Measurements from ENCODE around the gene POLA1. TPM values are rescaled to one million over a fixed set of nuclear protein-coding genes. Genes with fewer than 3 reads are reported as not detected.

POLA1 gene
- total and polyA plus RNA-seq, 2 donors, result 3.5 to 21.1 TPM

DNA sequence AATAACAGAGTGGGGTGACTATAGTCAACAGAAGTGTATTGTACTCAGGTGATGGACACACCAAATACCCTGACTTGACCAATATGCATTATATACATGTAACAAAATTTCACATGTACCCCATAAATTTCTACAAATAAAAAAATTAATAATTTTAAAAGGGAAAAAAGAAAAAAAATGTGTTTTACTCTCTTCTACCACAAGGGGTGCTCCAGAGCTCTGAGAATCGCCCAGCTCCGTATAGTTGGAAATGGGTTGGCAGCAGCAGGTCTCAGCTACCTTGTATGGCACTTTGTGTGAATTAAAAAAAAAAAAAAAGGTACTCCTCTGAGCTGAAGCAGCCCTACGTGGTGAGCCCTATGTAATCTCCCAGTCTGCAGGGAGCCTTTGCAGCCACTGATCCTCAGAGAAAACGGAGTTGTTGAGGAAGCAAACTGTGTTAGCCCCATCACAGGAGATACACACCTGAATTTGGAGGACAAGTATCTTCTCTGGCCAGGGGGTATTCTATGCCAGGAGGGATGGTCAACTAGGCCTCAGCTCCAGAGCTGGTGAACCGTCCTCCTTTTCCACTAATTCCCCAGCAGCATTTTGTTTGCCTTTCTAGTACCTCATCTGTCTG lies 17.2 kb upstream of the POLA1 start:
- Histone ChIP-seq H3K9me3 (ENCODE audit: control insufficient read depth in 2 of 2, insufficient read depth in 1 of 2, low read length in 1 of 2) (no peaks in the 10 kb centered on the region), H3K27ac (ENCODE audit: low read depth in 1 of 2, low read length in 1 of 2) (no peak overlapping the region), H3K27me3 (ENCODE audit: control insufficient read depth in 2 of 2, insufficient read depth in 1 of 2, low read length in 1 of 2) (no peaks in the 10 kb centered on the region), H3K4me3 (ENCODE audit: low read length in 2 of 2) (no peak overlapping the region), H3K4me1 (ENCODE audit: control insufficient read depth in 2 of 2, insufficient read depth in 2 of 2, low read length in 2 of 2) (no peaks in the 10 kb centered on the region), H3K36me3 (ENCODE audit: control insufficient read depth in 2 of 2, insufficient read depth in 2 of 2, low read length in 1 of 2) (no peaks in the 10 kb centered on the region)
- DNase-seq (ENCODE audit: low read depth in 6 of 9, low spot score in 9 of 9), result peak in 2 of 9 donors; percentile 13 to 14
- 44% methylated on average over 5 of the region's 5 CpGs for WGBS

GRCh38 chrX:24682739-24683432 lies 10.8 kb upstream of the POLA1 start:
- no peaks in the 10 kb centered on the region for H3K9me3 ChIP-seq (ENCODE audit: control insufficient read depth in 2 of 2, insufficient read depth in 1 of 2, low read length in 1 of 2)
- H3K4me3 ChIP-seq (ENCODE audit: low read length in 2 of 2), result no peak overlapping the region
- H3K4me1 ChIP-seq (ENCODE audit: control insufficient read depth in 2 of 2, insufficient read depth in 2 of 2, low read length in 2 of 2), result no peaks in the 10 kb centered on the region
- WGBS, result 97% methylated on average over 7 of the region's 7 CpGs
- DNase-seq (ENCODE audit: low read depth in 6 of 9, low spot score in 9 of 9), result no peak
- H3K36me3 ChIP-seq (ENCODE audit: control insufficient read depth in 2 of 2, insufficient read depth in 2 of 2, low read length in 1 of 2), result no peaks in the 10 kb centered on the region
- no peak overlapping the region for H3K27ac ChIP-seq (ENCODE audit: low read depth in 1 of 2, low read length in 1 of 2)
- no peaks in the 10 kb centered on the region for H3K27me3 ChIP-seq (ENCODE audit: control insufficient read depth in 2 of 2, insufficient read depth in 1 of 2, low read length in 1 of 2)

DNA sequence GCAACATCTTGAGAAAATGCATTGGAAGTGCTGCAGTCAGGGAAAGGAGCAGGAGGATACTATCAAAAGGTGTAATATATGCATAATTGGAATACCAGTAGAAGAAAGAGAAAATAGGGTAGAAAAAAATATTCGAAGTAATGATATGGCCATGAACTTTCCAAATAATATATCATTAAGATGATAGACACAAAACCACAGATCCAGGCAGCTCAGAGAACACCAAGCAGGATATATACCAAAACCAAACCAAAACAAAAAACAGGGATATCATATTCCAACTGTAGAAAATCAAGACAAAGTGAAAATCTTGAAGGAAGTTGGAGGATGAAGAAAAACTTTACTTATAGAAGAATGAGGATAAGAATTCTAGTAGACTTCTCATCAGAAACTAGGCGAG lies 9.7 kb upstream of the POLA1 start:
- Histone ChIP-seq H3K27ac (ENCODE audit: low read depth in 1 of 2, low read length in 1 of 2) (no peak overlapping the region), H3K4me3 (ENCODE audit: low read length in 2 of 2) (no peak overlapping the region), H3K4me1 (ENCODE audit: control insufficient read depth in 2 of 2, insufficient read depth in 2 of 2, low read length in 2 of 2) (no peaks in the 10 kb centered on the region), H3K36me3 (ENCODE audit: control insufficient read depth in 2 of 2, insufficient read depth in 2 of 2, low read length in 1 of 2) (no peaks in the 10 kb centered on the region), H3K9me3 (ENCODE audit: control insufficient read depth in 2 of 2, insufficient read depth in 1 of 2, low read length in 1 of 2) (no peaks in the 10 kb centered on the region), H3K27me3 (ENCODE audit: control insufficient read depth in 2 of 2, insufficient read depth in 1 of 2, low read length in 1 of 2) (no peaks in the 10 kb centered on the region)
- no peak for DNase-seq (ENCODE audit: low read depth in 6 of 9, low spot score in 9 of 9)
- 95% methylated on average over 2 of the region's 2 CpGs for WGBS

DNA sequence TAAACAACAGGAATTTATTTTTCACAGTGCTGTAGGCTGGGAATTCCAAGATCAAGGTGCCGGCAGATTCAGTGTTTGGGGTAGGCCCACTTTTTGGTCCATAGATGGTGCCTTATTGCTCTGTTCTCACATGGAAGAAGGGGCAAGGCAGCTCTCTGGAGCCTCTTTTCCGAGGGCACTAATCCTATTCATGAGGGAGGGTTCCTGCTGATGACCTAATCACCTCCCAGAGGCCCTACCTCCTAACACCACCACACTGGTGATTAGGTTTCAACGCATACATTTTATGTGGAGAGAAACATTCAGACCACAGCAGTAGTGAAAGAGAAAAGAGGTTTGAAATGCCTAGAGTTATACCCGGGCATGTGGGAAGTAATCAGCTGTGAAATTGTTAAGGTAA lies 1.4 kb upstream of the POLA1 start:
- Histone ChIP-seq H3K27me3 (ENCODE audit: control insufficient read depth in 2 of 2, insufficient read depth in 1 of 2, low read length in 1 of 2) (no peaks in the 10 kb centered on the region), H3K4me1 (ENCODE audit: control insufficient read depth in 2 of 2, insufficient read depth in 2 of 2, low read length in 2 of 2) (peaks cover 0 to 3% of the 10 kb centered on the region in 2 donors), H3K9me3 (ENCODE audit: control insufficient read depth in 2 of 2, insufficient read depth in 1 of 2, low read length in 1 of 2) (no peaks in the 10 kb centered on the region), H3K36me3 (ENCODE audit: control insufficient read depth in 2 of 2, insufficient read depth in 2 of 2, low read length in 1 of 2) (no peaks in the 10 kb centered on the region), H3K27ac (ENCODE audit: low read depth in 1 of 2, low read length in 1 of 2) (no peak overlapping the region), H3K4me3 (ENCODE audit: low read length in 2 of 2) (no peak overlapping the region)
- DNase-seq (ENCODE audit: low read depth in 6 of 9, low spot score in 9 of 9), result no peak
- WGBS, result 96% methylated on average over 4 of the region's 4 CpGs

DNA sequence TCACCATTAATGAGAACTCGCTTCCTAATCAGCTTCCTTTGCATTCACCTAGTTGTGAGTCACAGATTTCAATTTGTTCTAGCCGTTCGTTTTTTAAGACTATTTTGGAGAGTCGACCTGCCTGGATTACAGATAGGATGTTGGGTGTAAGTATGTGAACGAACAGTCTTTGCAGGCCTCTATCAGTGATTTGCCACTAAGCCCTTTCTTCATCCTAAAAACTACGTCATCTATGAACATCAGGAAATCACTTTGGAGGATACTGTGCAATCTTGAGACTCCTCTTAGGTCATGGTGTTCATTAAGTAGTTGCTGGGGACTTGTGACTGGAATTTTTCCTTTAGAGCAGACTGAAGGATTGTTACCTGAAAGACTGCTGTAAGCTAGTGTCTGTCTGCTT lies 1.1 kb downstream of the POLA1 start:
- Histone ChIP-seq H3K36me3 (ENCODE audit: control insufficient read depth in 2 of 2, insufficient read depth in 2 of 2, low read length in 1 of 2) (peaks cover 0 to 5% of the 10 kb centered on the region in 2 donors), H3K4me3 (ENCODE audit: low read length in 2 of 2) (peak overlapping the region in 1 of 2 donors; percentile 71), H3K9me3 (ENCODE audit: control insufficient read depth in 2 of 2, insufficient read depth in 1 of 2, low read length in 1 of 2) (no peaks in the 10 kb centered on the region), H3K4me1 (ENCODE audit: control insufficient read depth in 2 of 2, insufficient read depth in 2 of 2, low read length in 2 of 2) (peaks cover 0 to 3% of the 10 kb centered on the region in 2 donors), H3K27ac (ENCODE audit: low read depth in 1 of 2, low read length in 1 of 2) (no peak overlapping the region), H3K27me3 (ENCODE audit: control insufficient read depth in 2 of 2, insufficient read depth in 1 of 2, low read length in 1 of 2) (no peaks in the 10 kb centered on the region)
- DNase-seq (ENCODE audit: low read depth in 6 of 9, low spot score in 9 of 9), result no peak
- 62% methylated on average over 6 of the region's 6 CpGs for WGBS

DNA sequence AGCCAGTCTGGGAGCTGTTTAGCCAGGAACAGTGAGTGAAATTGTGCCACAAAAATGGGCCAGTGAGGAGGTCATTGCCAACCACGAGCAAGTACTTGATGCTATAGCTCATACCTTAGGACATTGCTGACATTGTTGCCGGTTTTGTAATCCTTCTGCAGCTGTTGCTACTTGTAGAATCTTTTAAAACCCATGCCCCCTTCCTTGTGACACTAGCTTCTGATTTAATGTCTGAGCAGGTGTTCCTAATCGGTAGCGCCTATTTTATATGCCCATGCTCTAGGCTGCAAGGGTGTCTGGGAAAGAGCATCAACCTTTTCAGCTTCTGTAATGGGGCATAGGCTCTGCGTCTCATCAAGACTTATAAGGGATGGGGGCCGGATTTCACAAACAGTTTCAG lies 2.6 kb downstream of the POLA1 start:
- Histone ChIP-seq H3K4me3 (ENCODE audit: low read length in 2 of 2) (no peak overlapping the region), H3K27ac (ENCODE audit: low read depth in 1 of 2, low read length in 1 of 2) (no peak overlapping the region), H3K27me3 (ENCODE audit: control insufficient read depth in 2 of 2, insufficient read depth in 1 of 2, low read length in 1 of 2) (no peaks in the 10 kb centered on the region), H3K9me3 (ENCODE audit: control insufficient read depth in 2 of 2, insufficient read depth in 1 of 2, low read length in 1 of 2) (no peaks in the 10 kb centered on the region), H3K4me1 (ENCODE audit: control insufficient read depth in 2 of 2, insufficient read depth in 2 of 2, low read length in 2 of 2) (peaks cover 0 to 3% of the 10 kb centered on the region in 2 donors), H3K36me3 (ENCODE audit: control insufficient read depth in 2 of 2, insufficient read depth in 2 of 2, low read length in 1 of 2) (peaks cover 0 to 9% of the 10 kb centered on the region in 2 donors)
- no peak for DNase-seq (ENCODE audit: low read depth in 6 of 9, low spot score in 9 of 9)
- WGBS, result 95% methylated on average over 6 of the region's 6 CpGs

DNA sequence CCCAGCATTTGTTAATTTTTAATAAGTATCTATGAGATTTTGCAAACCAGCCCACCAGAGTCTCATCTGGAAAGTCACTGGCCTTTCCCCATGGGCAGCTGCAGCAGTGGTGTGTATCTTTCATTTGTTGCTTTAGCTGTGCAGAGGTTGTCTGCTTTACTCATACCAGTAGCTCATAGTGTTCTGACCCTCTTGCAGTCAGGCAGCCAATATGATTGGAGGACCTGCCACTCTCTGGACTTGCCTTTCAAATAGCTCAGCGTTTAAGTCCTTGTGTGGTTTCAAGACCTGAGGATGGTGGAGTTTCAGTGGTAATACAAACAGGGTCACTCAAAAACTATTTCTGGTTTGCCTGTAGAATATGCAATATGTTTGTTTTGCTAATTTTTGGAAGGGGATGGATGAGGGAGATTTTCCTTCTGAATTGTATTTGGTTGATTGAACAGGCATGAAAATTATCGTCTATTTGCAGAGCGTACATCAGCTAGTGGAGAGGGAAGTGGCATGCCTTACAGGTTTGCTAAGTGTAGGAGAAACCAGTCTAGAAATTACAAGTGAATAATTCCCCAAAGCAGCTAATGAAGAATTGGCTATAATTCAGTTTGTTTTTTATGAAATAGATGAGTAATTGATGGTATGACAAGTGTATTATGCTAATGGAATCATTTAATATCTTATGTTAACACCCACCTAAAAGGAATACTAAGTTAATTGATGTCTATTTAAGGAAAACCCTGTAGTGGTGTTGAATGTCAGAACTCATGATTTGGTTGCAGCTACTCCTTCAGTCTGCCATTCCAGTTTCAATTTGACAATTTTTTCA lies 8.9 kb downstream of the POLA1 start:
- peaks cover 0 to 20% of the 10 kb centered on the region in 2 donors for H3K36me3 ChIP-seq (ENCODE audit: control insufficient read depth in 2 of 2, insufficient read depth in 2 of 2, low read length in 1 of 2)
- 95% methylated on average over 3 of the region's 3 CpGs for WGBS

DNA sequence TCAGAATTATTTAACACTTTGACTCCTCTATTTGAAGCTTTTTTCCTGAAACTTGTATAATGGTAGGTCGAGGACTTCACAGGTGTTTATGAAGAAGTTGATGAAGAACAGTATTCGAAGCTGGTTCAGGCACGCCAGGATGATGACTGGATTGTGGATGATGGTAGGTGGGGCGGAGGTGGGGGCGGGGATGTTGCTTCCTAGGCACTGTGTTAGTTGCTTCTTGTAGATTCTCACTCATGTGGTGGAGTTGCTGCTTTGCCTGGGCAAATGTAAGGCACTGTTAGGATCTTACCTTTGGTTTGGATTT lies 9.4 kb downstream of the POLA1 start:
- no peaks in the 10 kb centered on the region for H3K27me3 ChIP-seq (ENCODE audit: control insufficient read depth in 2 of 2, insufficient read depth in 1 of 2, low read length in 1 of 2)
- no peaks in the 10 kb centered on the region for H3K4me1 ChIP-seq (ENCODE audit: control insufficient read depth in 2 of 2, insufficient read depth in 2 of 2, low read length in 2 of 2)
- H3K27ac ChIP-seq (ENCODE audit: low read depth in 1 of 2, low read length in 1 of 2), result no peak overlapping the region
- H3K36me3 ChIP-seq (ENCODE audit: control insufficient read depth in 2 of 2, insufficient read depth in 2 of 2, low read length in 1 of 2), result peaks cover 0 to 20% of the 10 kb centered on the region in 2 donors
- no peaks in the 10 kb centered on the region for H3K9me3 ChIP-seq (ENCODE audit: control insufficient read depth in 2 of 2, insufficient read depth in 1 of 2, low read length in 1 of 2)
- no peak overlapping the region for H3K4me3 ChIP-seq (ENCODE audit: low read length in 2 of 2)
- DNase-seq (ENCODE audit: low read depth in 6 of 9, low spot score in 9 of 9), result no peak
- 95% methylated on average over 5 of the region's 5 CpGs for WGBS

More for the DNA sequence above, 8.9 kb downstream of the POLA1 start:
- no peak overlapping the region for H3K4me3 ChIP-seq (ENCODE audit: low read length in 2 of 2)
- no peak overlapping the region for H3K27ac ChIP-seq (ENCODE audit: low read depth in 1 of 2, low read length in 1 of 2)
- no peaks in the 10 kb centered on the region for H3K4me1 ChIP-seq (ENCODE audit: control insufficient read depth in 2 of 2, insufficient read depth in 2 of 2, low read length in 2 of 2)
- DNase-seq (ENCODE audit: low read depth in 6 of 9, low spot score in 9 of 9), result no peak
- H3K27me3 ChIP-seq (ENCODE audit: control insufficient read depth in 2 of 2, insufficient read depth in 1 of 2, low read length in 1 of 2), result no peaks in the 10 kb centered on the region
- no peaks in the 10 kb centered on the region for H3K9me3 ChIP-seq (ENCODE audit: control insufficient read depth in 2 of 2, insufficient read depth in 1 of 2, low read length in 1 of 2)

GRCh38 chrX:24718771-24719170 lies 25.1 kb downstream of the POLA1 start:
- Histone ChIP-seq H3K36me3 (ENCODE audit: control insufficient read depth in 2 of 2, insufficient read depth in 2 of 2, low read length in 1 of 2) (peaks cover 10 to 46% of the 10 kb centered on the region in 2 donors), H3K27ac (ENCODE audit: low read depth in 1 of 2, low read length in 1 of 2) (no peak overlapping the region), H3K4me3 (ENCODE audit: low read length in 2 of 2) (no peak overlapping the region), H3K4me1 (ENCODE audit: control insufficient read depth in 2 of 2, insufficient read depth in 2 of 2, low read length in 2 of 2) (no peaks in the 10 kb centered on the region), H3K27me3 (ENCODE audit: control insufficient read depth in 2 of 2, insufficient read depth in 1 of 2, low read length in 1 of 2) (no peaks in the 10 kb centered on the region), H3K9me3 (ENCODE audit: control insufficient read depth in 2 of 2, insufficient read depth in 1 of 2, low read length in 1 of 2) (no peaks in the 10 kb centered on the region)
- DNase-seq (ENCODE audit: low read depth in 6 of 9, low spot score in 9 of 9), result no peak
- 97% methylated on average over 4 of the region's 4 CpGs for WGBS
